Measurements from ENCODE around the gene IQSEC3.
"Not testable (repeated sequence)": the region's sequence is repeated elsewhere in the genome, so short reads cannot be mapped to it uniquely, and the experiment has no call there.

Gene IQSEC3

DNA sequence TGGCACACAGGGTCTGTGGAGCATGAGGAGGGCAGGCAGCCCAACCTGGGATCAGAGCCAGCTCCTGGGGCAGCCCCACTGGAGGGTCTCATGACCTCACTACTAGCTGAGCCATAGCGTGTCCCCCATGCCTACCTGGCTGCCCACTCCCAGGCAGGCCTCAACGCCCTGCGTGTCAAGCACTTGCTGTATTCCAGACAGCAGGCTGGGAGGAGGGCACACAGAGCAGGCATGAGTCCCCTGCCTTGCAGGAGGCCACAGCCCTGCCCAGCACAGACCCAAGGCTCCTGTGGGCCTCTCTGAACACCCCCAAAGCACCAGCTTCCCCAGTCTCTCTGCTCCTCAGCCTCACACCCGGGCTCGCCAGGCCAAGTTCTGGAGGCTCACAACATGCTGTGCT lies 64.0 kb downstream of the IQSEC3 start:
- peaks cover 2% of the 10 kb centered on the region for H3K4me1 ChIP-seq (ENCODE audit: insufficient read depth, low read length, poor library complexity, severe bottlenecking)
- no peaks in the 10 kb centered on the region for H3K9me2 ChIP-seq (replicated peaks; ENCODE audit: low read depth, low read length)
- H3K4me2 ChIP-seq (ENCODE audit: low read depth, low read length, poor library complexity, severe bottlenecking), result no peak overlapping the region
- H3F3A ChIP-seq (ENCODE audit: low read depth), result no peaks in the 10 kb centered on the region
- no peaks in the 10 kb centered on the region for H3K36me3 ChIP-seq (ENCODE audit: insufficient read depth, low read length)
- no peak overlapping the region for H3K9ac ChIP-seq (ENCODE audit: low read depth, low read length, poor library complexity, severe bottlenecking)
- no peak overlapping the region for H2AFZ ChIP-seq (ENCODE audit: low read length)
- no peaks in the 10 kb centered on the region for H3K27me3 ChIP-seq (ENCODE audit: insufficient read depth, low read length, poor library complexity, severe bottlenecking)
- no peaks in the 10 kb centered on the region for H3K79me2 ChIP-seq (ENCODE audit: insufficient read depth, low read length)
- no peaks in the 10 kb centered on the region for H4K20me1 ChIP-seq (ENCODE audit: insufficient read depth, low read length, poor library complexity, severe bottlenecking)
- TF ChIP-seq CTCF (conservative IDR thresholded peaks at IDR 0.05; ENCODE audit: low read length) (no peak), EZH2phosphoT487 (IDR thresholded peaks at IDR 0.05; ENCODE audit: borderline replicate concordance) (no peak)
- no peak overlapping the region for H3K4me3 ChIP-seq (ENCODE audit: low read length, poor library complexity, severe bottlenecking)
- H3K9me3 ChIP-seq (ENCODE audit: insufficient read depth, low read depth, low read length), result no peaks in the 10 kb centered on the region

GRCh38 chr12:131008-131407 lies 64.4 kb downstream of the IQSEC3 start:
- Histone ChIP-seq H3K36me3 (ENCODE audit: insufficient read depth, low read length) (no peaks in the 10 kb centered on the region), H2AFZ (ENCODE audit: low read length) (no peak overlapping the region), H3F3A (ENCODE audit: low read depth) (no peaks in the 10 kb centered on the region), H3K4me1 (ENCODE audit: insufficient read depth, low read length, poor library complexity, severe bottlenecking) (peaks cover 2% of the 10 kb centered on the region), H3K4me2 (ENCODE audit: low read depth, low read length, poor library complexity, severe bottlenecking) (no peak overlapping the region), H3K9me2 (replicated peaks; ENCODE audit: low read depth, low read length) (no peaks in the 10 kb centered on the region), H3K9ac (ENCODE audit: low read depth, low read length, poor library complexity, severe bottlenecking) (no peak overlapping the region), H3K9me3 (ENCODE audit: insufficient read depth, low read depth, low read length) (no peaks in the 10 kb centered on the region), H3K27me3 (ENCODE audit: insufficient read depth, low read length, poor library complexity, severe bottlenecking) (no peaks in the 10 kb centered on the region), H3K4me3 (ENCODE audit: low read length, poor library complexity, severe bottlenecking) (no peak overlapping the region), H4K20me1 (ENCODE audit: insufficient read depth, low read length, poor library complexity, severe bottlenecking) (no peaks in the 10 kb centered on the region), H3K79me2 (ENCODE audit: insufficient read depth, low read length) (no peaks in the 10 kb centered on the region)
- no peak for TF ChIP-seq EZH2phosphoT487 (IDR thresholded peaks at IDR 0.05; ENCODE audit: borderline replicate concordance)

- Histone ChIP-seq H3K9ac (ENCODE audit: low read depth, low read length, poor library complexity, severe bottlenecking) (no peak overlapping the region), H2AFZ (ENCODE audit: low read length) (no peak overlapping the region), H4K20me1 (ENCODE audit: insufficient read depth, low read length, poor library complexity, severe bottlenecking) (no peaks in the 10 kb centered on the region), H3K79me2 (ENCODE audit: insufficient read depth, low read length) (no peaks in the 10 kb centered on the region), H3K9me2 (replicated peaks; ENCODE audit: low read depth, low read length) (no peaks in the 10 kb centered on the region), H3F3A (ENCODE audit: low read depth) (no peaks in the 10 kb centered on the region), H3K36me3 (ENCODE audit: insufficient read depth, low read length) (no peaks in the 10 kb centered on the region), H3K4me2 (ENCODE audit: low read depth, low read length, poor library complexity, severe bottlenecking) (no peak overlapping the region), H3K4me3 (ENCODE audit: low read length, poor library complexity, severe bottlenecking) (no peak overlapping the region), H3K9me3 (ENCODE audit: insufficient read depth, low read depth, low read length) (no peaks in the 10 kb centered on the region), H3K4me1 (ENCODE audit: insufficient read depth, low read length, poor library complexity, severe bottlenecking) (peaks cover 2% of the 10 kb centered on the region), H3K27me3 (ENCODE audit: insufficient read depth, low read length, poor library complexity, severe bottlenecking) (no peaks in the 10 kb centered on the region)
- TF ChIP-seq EZH2phosphoT487 (IDR thresholded peaks at IDR 0.05; ENCODE audit: borderline replicate concordance), result no peak
- no peak for TF ChIP-seq CTCF (conservative IDR thresholded peaks at IDR 0.05; ENCODE audit: low read length)
Measured at GRCh38 chr12:131732-132495, 65.3 kb downstream of the IQSEC3 start.

- H3K9me2 ChIP-seq (replicated peaks; ENCODE audit: low read depth, low read length); H3K27me3 ChIP-seq (ENCODE audit: insufficient read depth, low read length, poor library complexity, severe bottlenecking); H3F3A ChIP-seq (ENCODE audit: low read depth); H3K4me3 ChIP-seq (ENCODE audit: low read length, poor library complexity, severe bottlenecking); H3K36me3 ChIP-seq (ENCODE audit: insufficient read depth, low read length); H2AFZ ChIP-seq (ENCODE audit: low read length); H3K4me1 ChIP-seq (ENCODE audit: insufficient read depth, low read length, poor library complexity, severe bottlenecking); H4K20me1 ChIP-seq (ENCODE audit: insufficient read depth, low read length, poor library complexity, severe bottlenecking); H3K79me2 ChIP-seq (ENCODE audit: insufficient read depth, low read length); H3K4me2 ChIP-seq (ENCODE audit: low read depth, low read length, poor library complexity, severe bottlenecking); H3K9me3 ChIP-seq (ENCODE audit: insufficient read depth, low read depth, low read length); H3K9ac ChIP-seq (ENCODE audit: low read depth, low read length, poor library complexity, severe bottlenecking): not testable (repeated sequence)
Measured at GRCh38 chr12:133616-134232, 67.2 kb downstream of the IQSEC3 start.

All from Loucy (cell line).